ENCODE results near the gene HEATR5B.

DNA sequence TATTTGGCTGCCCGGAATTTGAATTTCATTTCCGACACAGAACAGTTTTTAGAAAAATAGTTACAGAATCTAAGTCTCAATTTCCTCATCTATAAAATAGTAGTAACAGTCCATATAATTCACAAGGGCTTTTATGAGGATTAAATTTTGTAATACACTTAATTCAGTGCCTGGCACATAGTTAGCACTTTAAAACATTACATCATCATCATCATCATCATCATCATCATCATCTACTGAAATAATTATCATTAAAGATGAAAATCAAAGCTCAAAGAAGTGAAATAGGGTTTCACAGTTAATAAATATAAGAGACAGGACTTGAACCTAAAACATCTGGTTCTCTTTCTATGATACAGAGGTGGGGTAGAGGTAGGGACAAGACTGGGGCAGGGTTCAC lies 13.2 kb downstream of the HEATR5B start:
- TF ChIP-seq, protein P1, sequence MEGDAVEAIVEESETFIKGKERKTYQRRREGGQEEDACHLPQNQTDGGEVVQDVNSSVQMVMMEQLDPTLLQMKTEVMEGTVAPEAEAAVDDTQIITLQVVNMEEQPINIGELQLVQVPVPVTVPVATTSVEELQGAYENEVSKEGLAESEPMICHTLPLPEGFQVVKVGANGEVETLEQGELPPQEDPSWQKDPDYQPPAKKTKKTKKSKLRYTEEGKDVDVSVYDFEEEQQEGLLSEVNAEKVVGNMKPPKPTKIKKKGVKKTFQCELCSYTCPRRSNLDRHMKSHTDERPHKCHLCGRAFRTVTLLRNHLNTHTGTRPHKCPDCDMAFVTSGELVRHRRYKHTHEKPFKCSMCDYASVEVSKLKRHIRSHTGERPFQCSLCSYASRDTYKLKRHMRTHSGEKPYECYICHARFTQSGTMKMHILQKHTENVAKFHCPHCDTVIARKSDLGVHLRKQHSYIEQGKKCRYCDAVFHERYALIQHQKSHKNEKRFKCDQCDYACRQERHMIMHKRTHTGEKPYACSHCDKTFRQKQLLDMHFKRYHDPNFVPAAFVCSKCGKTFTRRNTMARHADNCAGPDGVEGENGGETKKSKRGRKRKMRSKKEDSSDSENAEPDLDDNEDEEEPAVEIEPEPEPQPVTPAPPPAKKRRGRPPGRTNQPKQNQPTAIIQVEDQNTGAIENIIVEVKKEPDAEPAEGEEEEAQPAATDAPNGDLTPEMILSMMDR (conservative IDR thresholded peaks at IDR 0.05; ENCODE audit: low read depth, low read length), result no peak
- TF ChIP-seq EZH2 (IDR thresholded peaks at IDR 0.05; ENCODE audit: borderline replicate concordance, low read depth, low read length, poor library complexity, severe bottlenecking), result no peak

Data from A673 (cell line).